ENCODE data around the gene RAET1L.
"Not testable (repeated sequence)": the region's sequence is repeated elsewhere in the genome, so short reads cannot be mapped to it uniquely, and the experiment has no call there.

The RAET1L gene

GRCh38 chr6:150044621-150045145 lies 19.4 kb upstream of the RAET1L start:
- DNase-seq (ENCODE audit: low spot score): no peak

- no peak for DNase-seq (ENCODE audit: low spot score)
Measured at GRCh38 chr6:150043501-150044412, 18.4 kb upstream of the RAET1L start.

- DNase-seq (ENCODE audit: low spot score): no peak
Measured at GRCh38 chr6:150043096-150043495, 17.8 kb upstream of the RAET1L start.

- no peak for DNase-seq (ENCODE audit: low spot score)
Measured at GRCh38 chr6:150038202-150039062, 13.1 kb upstream of the RAET1L start.

- no peak for DNase-seq (ENCODE audit: low spot score)
Measured at GRCh38 chr6:150037526-150038201, 12.3 kb upstream of the RAET1L start.

GRCh38 chr6:150036081-150036480 lies 10.7 kb upstream of the RAET1L start:
- no peak for DNase-seq (ENCODE audit: low spot score)

- DNase-seq (ENCODE audit: low spot score): no peak
Measured at GRCh38 chr6:150033207-150033771, 8.0 kb upstream of the RAET1L start.

GRCh38 chr6:150032598-150032997 lies 7.3 kb upstream of the RAET1L start:
- no peak for DNase-seq (ENCODE audit: low spot score)

- DNase-seq (ENCODE audit: low spot score): no peak
Measured at GRCh38 chr6:150030611-150031010, 5.3 kb upstream of the RAET1L start.

- DNase-seq (ENCODE audit: low spot score): no peak
Measured at GRCh38 chr6:150029749-150030148, 4.4 kb upstream of the RAET1L start.

GRCh38 chr6:150029276-150029675 lies 3.9 kb upstream of the RAET1L start:
- DNase-seq (ENCODE audit: low spot score): no peak

- no peak for DNase-seq (ENCODE audit: low spot score)
Measured at GRCh38 chr6:150028799-150029198, 3.5 kb upstream of the RAET1L start.

- no peak for DNase-seq (ENCODE audit: low spot score)
Measured at GRCh38 chr6:150027806-150028565, 2.7 kb upstream of the RAET1L start.

GRCh38 chr6:150026976-150027805 lies 1.9 kb upstream of the RAET1L start:
- DNase-seq (ENCODE audit: low spot score): no peak

- no peak for DNase-seq (ENCODE audit: low spot score)
Measured at GRCh38 chr6:150024646-150025155, 631 bp downstream of the RAET1L start.

GRCh38 chr6:150024021-150024420 lies 1.3 kb downstream of the RAET1L start:
- DNase-seq (ENCODE audit: low spot score): not testable (repeated sequence)

GRCh38 chr6:150021870-150022269 lies 3.5 kb downstream of the RAET1L start:
- not testable (repeated sequence) for DNase-seq (ENCODE audit: low spot score)

GRCh38 chr6:150018846-150019580 lies 6.3 kb downstream of the RAET1L start:
- DNase-seq (ENCODE audit: low spot score): no peak

GRCh38 chr6:150017186-150017521 lies 8.2 kb downstream of the RAET1L start:
- not testable (repeated sequence) for DNase-seq (ENCODE audit: low spot score)

Measured in CD4-positive, alpha-beta T cell treated with Interleukin-15 for 4 hours (primary cell).